ENCODE results near the gene FOXF1. TPM values are rescaled to one million over a fixed set of nuclear protein-coding genes. Genes with fewer than 3 reads are reported as not detected.

The FOXF1 gene
- total and polyA plus RNA-seq, 4 donors = 0.66 to 1.7 (median 1.1) TPM

GRCh38 chr16:86516623-86517003 is 6.3 kb downstream of the FOXF1 start:
- DNase-seq (ENCODE audit: low read depth in 4 of 6, low spot score in 6 of 6) = no peak
- H3K4me3 ChIP-seq (ENCODE audit: low read depth, low read length) = no peak overlapping the region
- 8% methylated on average over 28 of the region's 29 CpGs for WGBS (ENCODE audit: insufficient coverage)
- peaks cover 96% of the 10 kb centered on the region for H3K27me3 ChIP-seq (ENCODE audit: control insufficient read depth, insufficient read depth, low read length)
- H3K9me3 ChIP-seq (ENCODE audit: control insufficient read depth, insufficient read depth, low read length) = no peaks in the 10 kb centered on the region
- no peak overlapping the region for H3K27ac ChIP-seq (ENCODE audit: low read depth, low read length)
- no peaks in the 10 kb centered on the region for H3K36me3 ChIP-seq (ENCODE audit: control insufficient read depth, insufficient read depth, low read length)
- peaks cover 25% of the 10 kb centered on the region for H3K4me1 ChIP-seq (ENCODE audit: control insufficient read depth, insufficient read depth, low read length)

GRCh38 chr16:86517033-86517432 is 6.7 kb downstream of the FOXF1 start:
- H3K27me3 ChIP-seq (ENCODE audit: control insufficient read depth, insufficient read depth, low read length) = peaks cover 96% of the 10 kb centered on the region
- H3K4me3 ChIP-seq (ENCODE audit: low read depth, low read length) = no peak overlapping the region
- no peaks in the 10 kb centered on the region for H3K36me3 ChIP-seq (ENCODE audit: control insufficient read depth, insufficient read depth, low read length)
- DNase-seq (ENCODE audit: low read depth in 4 of 6, low spot score in 6 of 6) = no peak
- WGBS (ENCODE audit: insufficient coverage) = 15% methylated on average over 3 of the region's 9 CpGs
- H3K27ac ChIP-seq (ENCODE audit: low read depth, low read length) = no peak overlapping the region
- H3K4me1 ChIP-seq (ENCODE audit: control insufficient read depth, insufficient read depth, low read length) = peaks cover 22% of the 10 kb centered on the region
- H3K9me3 ChIP-seq (ENCODE audit: control insufficient read depth, insufficient read depth, low read length) = no peaks in the 10 kb centered on the region

GRCh38 chr16:86517652-86518258 is 7.4 kb downstream of the FOXF1 start:
- Histone ChIP-seq H3K4me3 (ENCODE audit: low read depth, low read length) (no peak overlapping the region), H3K36me3 (ENCODE audit: control insufficient read depth, insufficient read depth, low read length) (no peaks in the 10 kb centered on the region), H3K9me3 (ENCODE audit: control insufficient read depth, insufficient read depth, low read length) (no peaks in the 10 kb centered on the region), H3K27ac (ENCODE audit: low read depth, low read length) (no peak overlapping the region), H3K4me1 (ENCODE audit: control insufficient read depth, insufficient read depth, low read length) (peaks cover 22% of the 10 kb centered on the region), H3K27me3 (ENCODE audit: control insufficient read depth, insufficient read depth, low read length) (peaks cover 94% of the 10 kb centered on the region)
- 23% methylated on average over 17 of the region's 17 CpGs for WGBS (ENCODE audit: insufficient coverage)
- DNase-seq (ENCODE audit: low read depth in 4 of 6, low spot score in 6 of 6) = peak in 3 of 6 donors; percentile 55 to 91 (median 79)

- Histone ChIP-seq H3K27ac (ENCODE audit: low read depth, low read length) (no peak overlapping the region), H3K9me3 (ENCODE audit: control insufficient read depth, insufficient read depth, low read length) (no peaks in the 10 kb centered on the region), H3K36me3 (ENCODE audit: control insufficient read depth, insufficient read depth, low read length) (no peaks in the 10 kb centered on the region), H3K4me1 (ENCODE audit: control insufficient read depth, insufficient read depth, low read length) (peaks cover 27% of the 10 kb centered on the region), H3K27me3 (ENCODE audit: control insufficient read depth, insufficient read depth, low read length) (peaks cover 89% of the 10 kb centered on the region), H3K4me3 (ENCODE audit: low read depth, low read length) (no peak overlapping the region)
- no peak for DNase-seq (ENCODE audit: low read depth in 4 of 6, low spot score in 6 of 6)
- 84% methylated on average over 16 of the region's 16 CpGs for WGBS (ENCODE audit: insufficient coverage)
Observed at GRCh38 chr16:86519007-86519648, 8.8 kb downstream of the FOXF1 start.

- Histone ChIP-seq H3K9me3 (ENCODE audit: control insufficient read depth, insufficient read depth, low read length) (no peaks in the 10 kb centered on the region), H3K36me3 (ENCODE audit: control insufficient read depth, insufficient read depth, low read length) (no peaks in the 10 kb centered on the region), H3K4me3 (ENCODE audit: low read depth, low read length) (no peak overlapping the region), H3K4me1 (ENCODE audit: control insufficient read depth, insufficient read depth, low read length) (peaks cover 27% of the 10 kb centered on the region), H3K27ac (ENCODE audit: low read depth, low read length) (no peak overlapping the region), H3K27me3 (ENCODE audit: control insufficient read depth, insufficient read depth, low read length) (peaks cover 82% of the 10 kb centered on the region)
- peak in 2 of 6 donors; percentile 72 to 77 for DNase-seq (ENCODE audit: low read depth in 4 of 6, low spot score in 6 of 6)
- 28% methylated on average over 30 of the region's 31 CpGs for WGBS (ENCODE audit: insufficient coverage)
Observed at GRCh38 chr16:86519649-86520316, 9.5 kb downstream of the FOXF1 start.

GRCh38 chr16:86520317-86521210 is 10.2 kb downstream of the FOXF1 start:
- 39% methylated on average over 22 of the region's 30 CpGs for WGBS (ENCODE audit: insufficient coverage)
- Histone ChIP-seq H3K4me3 (ENCODE audit: low read depth, low read length) (no peak overlapping the region), H3K9me3 (ENCODE audit: control insufficient read depth, insufficient read depth, low read length) (no peaks in the 10 kb centered on the region), H3K36me3 (ENCODE audit: control insufficient read depth, insufficient read depth, low read length) (no peaks in the 10 kb centered on the region), H3K4me1 (ENCODE audit: control insufficient read depth, insufficient read depth, low read length) (peaks cover 23% of the 10 kb centered on the region), H3K27ac (ENCODE audit: low read depth, low read length) (no peak overlapping the region), H3K27me3 (ENCODE audit: control insufficient read depth, insufficient read depth, low read length) (peaks cover 74% of the 10 kb centered on the region)
- DNase-seq (ENCODE audit: low read depth in 4 of 6, low spot score in 6 of 6) = no peak

- peaks cover 65% of the 10 kb centered on the region for H3K27me3 ChIP-seq (ENCODE audit: control insufficient read depth, insufficient read depth, low read length)
- WGBS (ENCODE audit: insufficient coverage) = 55% methylated on average over 27 of the region's 35 CpGs
- H3K4me1 ChIP-seq (ENCODE audit: control insufficient read depth, insufficient read depth, low read length) = peaks cover 16% of the 10 kb centered on the region
Observed at GRCh38 chr16:86521236-86522197, 11.2 kb downstream of the FOXF1 start.

GRCh38 chr16:86522634-86523033 is 12.3 kb downstream of the FOXF1 start:
- Histone ChIP-seq H3K27ac (ENCODE audit: low read depth, low read length) (no peak overlapping the region), H3K27me3 (ENCODE audit: control insufficient read depth, insufficient read depth, low read length) (peaks cover 54% of the 10 kb centered on the region), H3K4me1 (ENCODE audit: control insufficient read depth, insufficient read depth, low read length) (peaks cover 16% of the 10 kb centered on the region), H3K4me3 (ENCODE audit: low read depth, low read length) (no peak overlapping the region), H3K9me3 (ENCODE audit: control insufficient read depth, insufficient read depth, low read length) (no peaks in the 10 kb centered on the region), H3K36me3 (ENCODE audit: control insufficient read depth, insufficient read depth, low read length) (peaks cover 2% of the 10 kb centered on the region)
- WGBS (ENCODE audit: insufficient coverage) = 78% methylated on average over 12 of the region's 16 CpGs
- no peak for DNase-seq (ENCODE audit: low read depth in 4 of 6, low spot score in 6 of 6)

More at GRCh38 chr16:86521236-86522197, 11.2 kb downstream of the FOXF1 start:
- no peak overlapping the region for H3K27ac ChIP-seq (ENCODE audit: low read depth, low read length)
- no peak overlapping the region for H3K4me3 ChIP-seq (ENCODE audit: low read depth, low read length)
- DNase-seq (ENCODE audit: low read depth in 4 of 6, low spot score in 6 of 6) = no peak
- H3K9me3 ChIP-seq (ENCODE audit: control insufficient read depth, insufficient read depth, low read length) = no peaks in the 10 kb centered on the region
- no peaks in the 10 kb centered on the region for H3K36me3 ChIP-seq (ENCODE audit: control insufficient read depth, insufficient read depth, low read length)

Measured in spinal cord (tissue), 10 donors.